H9 (cell line): ENCODE data around the gene GXYLT2. TPM values are rescaled to one million over a fixed set of nuclear protein-coding genes. Genes with fewer than 3 reads are reported as not detected.

Experiments used
- DNase-seq: peaks from one replicate; pipeline ENCODE4 v3.0.0-alpha.2; 2017
- H2AFZ ChIP-seq: one replicate; pipeline ENCODE4 v1.6.1; 2013; ENCODE audit warnings: mild to moderate bottlenecking, low read length, control low read depth, moderate library complexity
- H2AK5ac ChIP-seq: 2 replicates; pipeline ENCODE4 v1.6.1; 2013; ENCODE audit warnings: low read length, control low read depth, mixed read lengths; ENCODE audit not compliant: insufficient read length
- H2BK120ac ChIP-seq: one replicate; pipeline ENCODE4 v1.6.1; 2013; ENCODE audit warnings: low read depth, mild to moderate bottlenecking, low read length, control low read depth, inconsistent platforms; ENCODE audit not compliant: poor library complexity, severe bottlenecking
- H2BK12ac ChIP-seq: 2 replicates; pipeline ENCODE4 v1.6.1; 2013; ENCODE audit warnings: low read length, control low read depth, mixed read lengths, low read depth; ENCODE audit not compliant: insufficient read length
- H2BK15ac ChIP-seq: 2 replicates; pipeline ENCODE4 v1.6.1; 2013; ENCODE audit warnings: low read depth, low read length, control low read depth
- H2BK20ac ChIP-seq: one replicate; pipeline ENCODE4 v1.6.1; 2013; ENCODE audit warnings: low read depth, mild to moderate bottlenecking, low read length, control low read depth, inconsistent platforms; ENCODE audit not compliant: poor library complexity, severe bottlenecking
- H2BK5ac ChIP-seq: 2 replicates; pipeline ENCODE4 v1.6.1; 2013; ENCODE audit warnings: low read length, control low read depth, mixed read lengths; ENCODE audit not compliant: insufficient read length
- H3K14ac ChIP-seq: 2 replicates; pipeline ENCODE4 v1.6.1; 2013; ENCODE audit warnings: low read length, control low read depth; ENCODE audit not compliant: insufficient read depth
- H3K18ac ChIP-seq: 2 replicates; pipeline ENCODE4 v1.6.1; 2013; ENCODE audit warnings: low read depth, mild to moderate bottlenecking, mixed read lengths, low read length, control low read depth; ENCODE audit not compliant: insufficient read length
- H3K23ac ChIP-seq: 2 replicates; pipeline ENCODE4 v1.6.1; 2013; ENCODE audit warnings: low read length, control low read depth, mixed read lengths, low read depth; ENCODE audit not compliant: insufficient read length
- H3K23me2 ChIP-seq: 2 replicates; pipeline ENCODE4 v1.6.1; 2013; ENCODE audit warnings: low read depth, mild to moderate bottlenecking, mixed read lengths, low read length, control low read depth; ENCODE audit not compliant: insufficient read length, poor library complexity, severe bottlenecking
- H3K27ac ChIP-seq: 2 replicates; pipeline ENCODE4 v1.5.1; 2013; ENCODE audit warnings: low read length, control low read depth, mixed read lengths, low read depth; ENCODE audit not compliant: insufficient read length
- H3K27me3 ChIP-seq: 2 replicates; pipeline ENCODE4 v1.6.1; 2013; ENCODE audit warnings: low read length, control low read depth, inconsistent platforms; ENCODE audit not compliant: insufficient read depth
- H3K4ac ChIP-seq: 2 replicates; pipeline ENCODE4 v1.6.1; 2013; ENCODE audit warnings: low read depth, mild to moderate bottlenecking, control low read depth, inconsistent platforms, low read length, moderate library complexity
- H3K4me1 ChIP-seq: 2 replicates; pipeline ENCODE4 v1.6.1; 2013; ENCODE audit warnings: low read length, control low read depth, inconsistent platforms; ENCODE audit not compliant: insufficient read depth
- H3K4me2 ChIP-seq: 2 replicates; pipeline ENCODE4 v1.6.1; 2013; ENCODE audit warnings: low read length, control low read depth, mixed read lengths; ENCODE audit not compliant: insufficient read length, insufficient read depth
- H3K56ac ChIP-seq: 2 replicates; pipeline ENCODE4 v1.6.1; 2013; ENCODE audit warnings: low read depth, mild to moderate bottlenecking, mixed read lengths, low read length, control low read depth; ENCODE audit not compliant: insufficient read length
- H3K79me1 ChIP-seq: 2 replicates; pipeline ENCODE4 v1.6.1; 2013; ENCODE audit warnings: low read depth, mild to moderate bottlenecking, moderate library complexity, low read length, control low read depth, inconsistent platforms; ENCODE audit not compliant: insufficient read depth, poor library complexity, severe bottlenecking
- H3K79me2 ChIP-seq: 2 replicates; pipeline ENCODE4 v1.6.1; 2013; ENCODE audit warnings: low read length, control low read depth, inconsistent platforms; ENCODE audit not compliant: insufficient read depth
- H3K9ac ChIP-seq: 2 replicates; pipeline ENCODE4 v1.6.1; 2013; ENCODE audit warnings: low read length, control low read depth, mixed read lengths; ENCODE audit not compliant: insufficient read length; ENCODE audit errors: extremely low read depth
- H3K9me3 ChIP-seq: one replicate; pipeline ENCODE4 v1.6.1; 2013; ENCODE audit warnings: low read depth, low read length, inconsistent platforms; ENCODE audit not compliant: control insufficient read depth
- H3T11ph ChIP-seq: one replicate; pipeline ENCODE4 v1.6.1; 2013; ENCODE audit warnings: mild to moderate bottlenecking, low read length, control low read depth, inconsistent platforms
- H4K20me1 ChIP-seq: one replicate; pipeline ENCODE4 v1.6.1; 2013; ENCODE audit not compliant: control insufficient read depth, insufficient read length, insufficient read depth
- H4K5ac ChIP-seq: 2 replicates; pipeline ENCODE4 v1.6.1; 2013; ENCODE audit warnings: low read depth, mild to moderate bottlenecking, mixed read lengths, low read length, control low read depth; ENCODE audit not compliant: insufficient read length
- H4K8ac ChIP-seq: replicated peaks from 2 replicates; pipeline ENCODE4 v1.6.1; 2013; ENCODE audit warnings: low read length, control low read depth, mixed read lengths, low read depth; ENCODE audit not compliant: insufficient read length
- H4K91ac ChIP-seq: 2 replicates; pipeline ENCODE4 v1.6.1; 2013; ENCODE audit warnings: low read depth, mild to moderate bottlenecking, moderate library complexity, mixed read lengths, low read length, control low read depth; ENCODE audit not compliant: insufficient read length
- H3K27ac Mint-ChIP-seq, 3 experiments: 2 replicates in 2 of 3; 3 replicates in 1 of 3; pipeline ENCODE4 v1.8.0; 2020 to 2021; ENCODE audit warnings: mixed read lengths in 3 of 3, mild to moderate bottlenecking in 1 of 3, moderate library complexity in 1 of 3
- H3K27me3 Mint-ChIP-seq: 2 replicates; pipeline ENCODE4 v1.8.0; 2021; ENCODE audit warnings: low read depth, mild to moderate bottlenecking, moderate library complexity, mixed read lengths
- H3K36me3 Mint-ChIP-seq, 3 experiments: 2 replicates in 2 of 3; 3 replicates in 1 of 3; pipeline ENCODE4 v1.8.0; 2020 to 2021; ENCODE audit warnings: low read depth in 3 of 3, mixed read lengths in 3 of 3; ENCODE audit not compliant: insufficient read depth in 1 of 3
- H3K4me1 Mint-ChIP-seq, 2 experiments: 2 replicates each; pipeline ENCODE4 v1.8.0; 2020; ENCODE audit warnings: mixed read lengths in 2 of 2
- H3K4me3 Mint-ChIP-seq, 2 experiments: 2 replicates in 1 of 2; 3 replicates in 1 of 2; pipeline ENCODE4 v1.8.0; 2020 to 2021; ENCODE audit warnings: mild to moderate bottlenecking in 2 of 2, mixed read lengths in 2 of 2, moderate library complexity in 1 of 2
- H3K9me3 Mint-ChIP-seq, 2 experiments: 2 replicates in 1 of 2; 3 replicates in 1 of 2; pipeline ENCODE4 v1.8.0; 2020; ENCODE audit warnings: mild to moderate bottlenecking in 2 of 2, mixed read lengths in 2 of 2, moderate library complexity in 1 of 2
- CTCF ChIP-seq: fragments of 200-600 bp; sonication (generic); conservative IDR thresholded peaks from 3 replicates; pipeline ENCODE4 v1.8.0; 2021; ENCODE audit warnings: antibody characterized with exemption, mild to moderate bottlenecking
- WGBS: extraction: QIAGEN DNeasy Blood & Tissue Kit; methylation state at CpG from one replicate; pipeline ENCODE4 v1.1.7; 2013; ENCODE audit warnings: missing lambda C conversion rate, low lambda C conversion rate, mixed read lengths; ENCODE audit not compliant: insufficient read length; ENCODE audit errors: extremely low coverage; 5-methylcytosine and 5-hydroxymethylcytosine counted together
- total RNA-seq: library from RNA; stranded (reverse); gene quantifications from 2 replicates; pipeline ENCODE4 v1.2.1, GENCODE V29; 2021

GXYLT2 gene
- total RNA-seq, 1 experiment from 2014 or later = 2.0 TPM

- H2BK12ac ChIP-seq = no peak overlapping the region
- no peaks in the 10 kb centered on the region for H3K79me2 ChIP-seq
- H4K20me1 ChIP-seq = no peaks in the 10 kb centered on the region
- no peak overlapping the region for H2BK120ac ChIP-seq
- no peak overlapping the region for H3K27ac Mint-ChIP-seq
- H3K9me3 ChIP-seq = no peaks in the 10 kb centered on the region
- no peak for TF ChIP-seq CTCF
- peaks cover 21 to 45% of the 10 kb centered on the region in 2 experiments for H3K4me1 Mint-ChIP-seq
- no peak overlapping the region for H3K56ac ChIP-seq
- no peak overlapping the region for H3K4me2 ChIP-seq
- H2BK15ac ChIP-seq = no peak overlapping the region
- no peak for DNase-seq
- no peak overlapping the region; the same call in 1 of the 2 replicates for H3K14ac ChIP-seq
- no peaks in the 10 kb centered on the region; the same call in 1 of the 2 replicates for H3K4me1 ChIP-seq
- no peak overlapping the region for H3K18ac ChIP-seq
- H4K8ac ChIP-seq = no peak overlapping the region
- H3K23ac ChIP-seq = no peak overlapping the region
- no peaks in the 10 kb centered on the region for H3K79me1 ChIP-seq
- no peak overlapping the region for H4K91ac ChIP-seq
- H2AK5ac ChIP-seq = no peak overlapping the region
- H3K4ac ChIP-seq = no peak overlapping the region
- H3K4me3 Mint-ChIP-seq = no peak overlapping the region
- no peak overlapping the region for H2AFZ ChIP-seq
- H2BK20ac ChIP-seq = no peak overlapping the region
- H3K9me3 Mint-ChIP-seq = no peaks in the 10 kb centered on the region
- H3T11ph ChIP-seq = no peak overlapping the region
- WGBS = no CpG with 5 or more reads among the region's 7 CpGs
- H3K36me3 Mint-ChIP-seq = no peaks in the 10 kb centered on the region
- H4K5ac ChIP-seq = no peak overlapping the region
- no peak overlapping the region for H3K9ac ChIP-seq
- H3K27me3 ChIP-seq = no peaks in the 10 kb centered on the region
- no peak overlapping the region for H3K27ac ChIP-seq
- no peak overlapping the region for H2BK5ac ChIP-seq
- H3K23me2 ChIP-seq = no peaks in the 10 kb centered on the region
- H3K27me3 Mint-ChIP-seq = peaks cover 1% of the 10 kb centered on the region; the same call in 1 of the 2 replicates
These were observed 65.6 kb downstream of the GXYLT2 start for GRCh38 chr3:72953325-72953956.
